ENCODE data around the gene FLNB. TPM values are rescaled to one million over a fixed set of nuclear protein-coding genes. Genes with fewer than 3 reads are reported as not detected.
A peak's percentile ranks its signal among the peaks of the same experiment; 100 is the strongest.

The FLNB gene
- total and polyA plus RNA-seq, 2 of the 13 experiments (the other 11 are each of a cell fraction or from before 2014, with no cell fraction given): 106 to 130 TPM

GRCh38 chr3:58173669-58174398, 165.6 kb downstream of the FLNB start (continued):
- no peak for TF ChIP-seq TFDP1 (CRISPR knock-in tag; IDR thresholded peaks at IDR 0.05; ENCODE audit: borderline replicate concordance)
- TF ChIP-seq POLR2AphosphoS2 (IDR thresholded peaks at IDR 0.05; ENCODE audit: low read depth, low read length): peak; percentile 31; the same call in 1 of the 2 replicates
- no peak for TF ChIP-seq SCMH1 (CRISPR knock-in tag; IDR thresholded peaks at IDR 0.05; ENCODE audit: borderline replicate concordance)
- TF ChIP-seq ZNF232 (CRISPR knock-in tag; IDR thresholded peaks at IDR 0.05; ENCODE audit: borderline replicate concordance): 0 out of 2 replicates have a peak, but pooled peaks have one; percentile 37
- 0 out of 2 replicates have a peak, but pooled peaks have one; percentile 55 for TF ChIP-seq MIER3 (CRISPR knock-in tag; IDR thresholded peaks at IDR 0.05; ENCODE audit: borderline replicate concordance)
- 0 out of 2 replicates have a peak, but pooled peaks have one; percentile 34 for TF ChIP-seq ETV5 (CRISPR knock-in tag; IDR thresholded peaks at IDR 0.05; ENCODE audit: borderline replicate concordance)
- peak; percentile 46; the same call in 1 of the 2 replicates for TF ChIP-seq THRA (CRISPR knock-in tag; IDR thresholded peaks at IDR 0.05; ENCODE audit: borderline replicate concordance)
- peak; percentile 55; the same call in 1 of the 2 replicates for TF ChIP-seq TARDBP (CRISPR knock-in tag; IDR thresholded peaks at IDR 0.05)
- TF ChIP-seq EP300 (IDR thresholded peaks at IDR 0.05; ENCODE audit: low read depth in 2 of 2, low read length in 2 of 2): peak in 1 of 2 experiments; percentile 74; a peak in 2 of 4 replicates
- TF ChIP-seq EP300 (CRISPR knock-in tag; IDR thresholded peaks at IDR 0.05; ENCODE audit: borderline replicate concordance): 0 out of 2 replicates have a peak, but pooled peaks have one; percentile 15
- no peak for TF ChIP-seq ZNF446 (CRISPR knock-in tag; IDR thresholded peaks at IDR 0.05)
- TF ChIP-seq, protein P1, sequence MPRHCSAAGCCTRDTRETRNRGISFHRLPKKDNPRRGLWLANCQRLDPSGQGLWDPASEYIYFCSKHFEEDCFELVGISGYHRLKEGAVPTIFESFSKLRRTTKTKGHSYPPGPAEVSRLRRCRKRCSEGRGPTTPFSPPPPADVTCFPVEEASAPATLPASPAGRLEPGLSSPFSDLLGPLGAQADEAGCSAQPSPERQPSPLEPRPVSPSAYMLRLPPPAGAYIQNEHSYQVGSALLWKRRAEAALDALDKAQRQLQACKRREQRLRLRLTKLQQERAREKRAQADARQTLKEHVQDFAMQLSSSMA (CRISPR knock-in tag; IDR thresholded peaks at IDR 0.05): 0 out of 2 replicates have a peak, but pooled peaks have one; percentile 38
- peak; percentile 29; the same call in 1 of the 2 replicates for TF ChIP-seq THAP11 (CRISPR knock-in tag; IDR thresholded peaks at IDR 0.05)
- TF ChIP-seq, protein P2, sequence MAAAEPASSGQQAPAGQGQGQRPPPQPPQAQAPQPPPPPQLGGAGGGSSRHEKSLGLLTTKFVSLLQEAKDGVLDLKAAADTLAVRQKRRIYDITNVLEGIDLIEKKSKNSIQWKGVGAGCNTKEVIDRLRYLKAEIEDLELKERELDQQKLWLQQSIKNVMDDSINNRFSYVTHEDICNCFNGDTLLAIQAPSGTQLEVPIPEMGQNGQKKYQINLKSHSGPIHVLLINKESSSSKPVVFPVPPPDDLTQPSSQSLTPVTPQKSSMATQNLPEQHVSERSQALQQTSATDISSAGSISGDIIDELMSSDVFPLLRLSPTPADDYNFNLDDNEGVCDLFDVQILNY (CRISPR knock-in tag; conservative IDR thresholded peaks at IDR 0.05): no peak
- no peak for TF ChIP-seq MAFF (IDR thresholded peaks at IDR 0.05; ENCODE audit: low read depth, low read length)
- TF ChIP-seq ZNF850 (CRISPR knock-in tag; conservative IDR thresholded peaks at IDR 0.05): no peak
- no peak for TF ChIP-seq ZNF878 (CRISPR knock-in tag; IDR thresholded peaks at IDR 0.05)
- TF ChIP-seq ZNF496 (CRISPR knock-in tag; IDR thresholded peaks at IDR 0.05; ENCODE audit: insufficient replicate concordance): no peak
